Measurements from ENCODE around the gene AGPAT3.

Gene AGPAT3

DNA sequence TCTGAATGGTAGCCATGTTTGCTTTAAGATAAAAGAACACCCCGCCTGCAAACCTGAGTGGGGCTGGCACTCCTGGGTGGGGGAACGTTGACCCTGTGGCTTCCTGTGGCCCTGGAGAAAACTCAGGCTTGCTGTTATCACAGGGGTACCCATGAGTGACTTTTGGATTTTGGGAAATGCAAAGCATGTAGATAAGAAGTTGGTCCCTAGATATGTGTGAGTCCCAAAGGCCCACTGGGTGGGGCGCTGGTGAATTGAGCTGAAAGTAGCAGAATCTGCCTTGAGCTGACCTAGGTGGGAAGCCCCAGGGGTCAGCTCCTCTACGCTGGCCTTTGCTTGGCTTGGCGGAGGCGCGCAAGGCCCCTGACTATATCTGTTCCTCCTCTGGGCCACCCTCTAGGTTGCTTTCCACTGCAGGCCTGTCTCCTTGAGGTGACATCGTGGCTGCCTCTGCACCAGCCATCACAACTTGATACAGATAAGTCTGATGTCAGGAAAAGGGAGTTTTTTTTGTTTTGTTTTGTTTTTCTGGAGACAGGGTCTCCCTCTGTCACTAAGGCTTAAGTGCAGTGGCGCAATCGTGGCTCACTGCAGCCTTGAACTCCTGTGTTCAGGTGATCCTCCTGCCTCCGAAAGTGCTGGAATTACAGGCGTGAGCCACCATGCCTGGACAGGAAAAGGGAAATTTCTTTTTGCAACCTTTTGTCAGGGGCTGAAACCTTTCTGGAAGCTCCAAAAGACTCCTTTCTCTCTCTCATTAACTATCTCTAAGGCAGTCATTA is 72.2 kb downstream of the AGPAT3 start:
- Histone ChIP-seq H2BK5ac (ENCODE audit: low read depth, low read length, poor library complexity, severe bottlenecking) (no peak overlapping the region), H3K23ac (ENCODE audit: low read length in 2 of 2) (no peak overlapping the region), H3K4me1 (ENCODE audit: control insufficient read depth, insufficient read depth, low read depth, low read length) (peaks cover 9% of the 10 kb centered on the region), H2AFZ (ENCODE audit: low read depth, low read length) (no peak overlapping the region), H3K4ac (ENCODE audit: low read depth in 1 of 2, low read length in 2 of 2) (no peak overlapping the region), H3K9ac (ENCODE audit: low read length) (no peak overlapping the region), H3K14ac (ENCODE audit: low read length in 2 of 2) (no peak overlapping the region), H3K4me2 (ENCODE audit: low read length, poor library complexity, severe bottlenecking) (no peak overlapping the region), H4K91ac (ENCODE audit: low read length) (no peak overlapping the region), H3K36me3 (ENCODE audit: control insufficient read depth in 1 of 2, insufficient read depth in 2 of 2, low read depth in 1 of 2, low read length in 2 of 2) (peaks cover 4 to 58% of the 10 kb centered on the region in 2 experiments), H2BK15ac (ENCODE audit: low read depth, poor library complexity, severe bottlenecking) (no peak overlapping the region), H2BK12ac (ENCODE audit: low read length in 2 of 2) (no peak overlapping the region), H2BK120ac (ENCODE audit: low read depth, low read length) (no peak overlapping the region), H4K8ac (ENCODE audit: low read length) (no peak overlapping the region), H3K79me1 (replicated peaks; ENCODE audit: low read length, poor library complexity, severe bottlenecking) (peaks cover 64% of the 10 kb centered on the region), H3K27ac (ENCODE audit: low read length, poor library complexity, severe bottlenecking) (no peak overlapping the region), H3K4me3 (ENCODE audit: insufficient read depth in 1 of 2, low read depth in 1 of 2, low read length in 2 of 2) (no peak overlapping the region), H3K27me3 (ENCODE audit: control insufficient read depth in 1 of 2, insufficient read depth in 1 of 2, low read length in 2 of 2) (no peaks in the 10 kb centered on the region), H3K18ac (ENCODE audit: low read depth in 1 of 2, low read length in 2 of 2) (no peak overlapping the region), H2AK5ac (ENCODE audit: low read length, severe bottlenecking) (no peak overlapping the region), H3K9me3 (ENCODE audit: control insufficient read depth, low read length) (no peaks in the 10 kb centered on the region)
- WGBS, result 96% methylated on average over 11 of the region's 12 CpGs
- DNase-seq, result no peak

- Histone ChIP-seq H2BK12ac (ENCODE audit: low read length in 2 of 2) (no peak overlapping the region), H3K36me3 (ENCODE audit: control insufficient read depth in 1 of 2, insufficient read depth in 2 of 2, low read depth in 1 of 2, low read length in 2 of 2) (peaks cover 4 to 60% of the 10 kb centered on the region in 2 experiments), H3K18ac (ENCODE audit: low read depth in 1 of 2, low read length in 2 of 2) (no peak overlapping the region), H3K27me3 (ENCODE audit: control insufficient read depth in 1 of 2, insufficient read depth in 1 of 2, low read length in 2 of 2) (no peaks in the 10 kb centered on the region), H2BK15ac (ENCODE audit: low read depth, poor library complexity, severe bottlenecking) (no peak overlapping the region), H4K8ac (ENCODE audit: low read length) (no peak overlapping the region), H3K27ac (ENCODE audit: low read length, poor library complexity, severe bottlenecking) (no peak overlapping the region), H3K4ac (ENCODE audit: low read depth in 1 of 2, low read length in 2 of 2) (no peak overlapping the region), H2BK5ac (ENCODE audit: low read depth, low read length, poor library complexity, severe bottlenecking) (no peak overlapping the region), H3K4me1 (ENCODE audit: control insufficient read depth, insufficient read depth, low read depth, low read length) (peaks cover 9% of the 10 kb centered on the region), H2AFZ (ENCODE audit: low read depth, low read length) (no peak overlapping the region), H3K9ac (ENCODE audit: low read length) (no peak overlapping the region), H2AK5ac (ENCODE audit: low read length, severe bottlenecking) (no peak overlapping the region), H3K23ac (ENCODE audit: low read length in 2 of 2) (no peak overlapping the region), H3K4me3 (ENCODE audit: insufficient read depth in 1 of 2, low read depth in 1 of 2, low read length in 2 of 2) (no peak overlapping the region), H3K4me2 (ENCODE audit: low read length, poor library complexity, severe bottlenecking) (no peak overlapping the region), H4K91ac (ENCODE audit: low read length) (no peak overlapping the region), H3K14ac (ENCODE audit: low read length in 2 of 2) (no peak overlapping the region), H3K79me1 (replicated peaks; ENCODE audit: low read length, poor library complexity, severe bottlenecking) (peaks cover 66% of the 10 kb centered on the region), H2BK120ac (ENCODE audit: low read depth, low read length) (no peak overlapping the region), H3K9me3 (ENCODE audit: control insufficient read depth, low read length) (no peaks in the 10 kb centered on the region)
- WGBS, result 97% methylated on average over 4 of the region's 6 CpGs
- DNase-seq, result no peak
Measured at GRCh38 chr21:43937891-43938309, 72.9 kb downstream of the AGPAT3 start.

- H4K91ac ChIP-seq (ENCODE audit: low read length), result peak overlapping the region; percentile 64
- no peak overlapping the region for H3K23ac ChIP-seq (ENCODE audit: low read length in 2 of 2)
- H3K79me1 ChIP-seq (replicated peaks; ENCODE audit: low read length, poor library complexity, severe bottlenecking), result peaks cover 66% of the 10 kb centered on the region
- H3K14ac ChIP-seq (ENCODE audit: low read length in 2 of 2), result no peak overlapping the region
- peak overlapping the region; percentile 47 to 73 for H3K4me3 ChIP-seq (ENCODE audit: insufficient read depth in 1 of 2, low read depth in 1 of 2, low read length in 2 of 2)
- WGBS, result 32% methylated on average over 26 of the region's 30 CpGs
- H3K27me3 ChIP-seq (ENCODE audit: control insufficient read depth in 1 of 2, insufficient read depth in 1 of 2, low read length in 2 of 2), result no peaks in the 10 kb centered on the region
- H3K9me3 ChIP-seq (ENCODE audit: control insufficient read depth, low read length), result no peaks in the 10 kb centered on the region
- H3K27ac ChIP-seq (ENCODE audit: low read length, poor library complexity, severe bottlenecking), result no peak overlapping the region
- H2AK5ac ChIP-seq (ENCODE audit: low read length, severe bottlenecking), result no peak overlapping the region
- H3K9ac ChIP-seq (ENCODE audit: low read length), result peak overlapping the region; percentile 80
- peak overlapping the region; percentile 96 for H4K8ac ChIP-seq (ENCODE audit: low read length)
- peaks cover 9% of the 10 kb centered on the region for H3K4me1 ChIP-seq (ENCODE audit: control insufficient read depth, insufficient read depth, low read depth, low read length)
- H2BK15ac ChIP-seq (ENCODE audit: low read depth, poor library complexity, severe bottlenecking), result no peak overlapping the region
- H2AFZ ChIP-seq (ENCODE audit: low read depth, low read length), result no peak overlapping the region
- peak overlapping the region in 1 of 2 experiments; percentile 35 for H3K4ac ChIP-seq (ENCODE audit: low read depth in 1 of 2, low read length in 2 of 2)
- peaks cover 4 to 63% of the 10 kb centered on the region in 2 experiments for H3K36me3 ChIP-seq (ENCODE audit: control insufficient read depth in 1 of 2, insufficient read depth in 2 of 2, low read depth in 1 of 2, low read length in 2 of 2)
- H2BK12ac ChIP-seq (ENCODE audit: low read length in 2 of 2), result peak overlapping the region in 1 of 2 experiments; percentile 47
- peak overlapping the region; percentile 78 for H3K4me2 ChIP-seq (ENCODE audit: low read length, poor library complexity, severe bottlenecking)
- no peak overlapping the region for H2BK5ac ChIP-seq (ENCODE audit: low read depth, low read length, poor library complexity, severe bottlenecking)
- DNase-seq, result peak; percentile 85
- H2BK120ac ChIP-seq (ENCODE audit: low read depth, low read length), result no peak overlapping the region
- peak overlapping the region; percentile 40 to 62 for H3K18ac ChIP-seq (ENCODE audit: low read depth in 1 of 2, low read length in 2 of 2)
Measured at GRCh38 chr21:43938751-43939442, 73.9 kb downstream of the AGPAT3 start.

All from mesenchymal stem cell (in vitro differentiated cells and primary cell).